ENCODE results near the gene PRL. TPM values are rescaled to one million over a fixed set of nuclear protein-coding genes. Genes with fewer than 3 reads are reported as not detected.

The PRL gene
- total RNA-seq, 1 donor from 2014 or later: not detected

DNA sequence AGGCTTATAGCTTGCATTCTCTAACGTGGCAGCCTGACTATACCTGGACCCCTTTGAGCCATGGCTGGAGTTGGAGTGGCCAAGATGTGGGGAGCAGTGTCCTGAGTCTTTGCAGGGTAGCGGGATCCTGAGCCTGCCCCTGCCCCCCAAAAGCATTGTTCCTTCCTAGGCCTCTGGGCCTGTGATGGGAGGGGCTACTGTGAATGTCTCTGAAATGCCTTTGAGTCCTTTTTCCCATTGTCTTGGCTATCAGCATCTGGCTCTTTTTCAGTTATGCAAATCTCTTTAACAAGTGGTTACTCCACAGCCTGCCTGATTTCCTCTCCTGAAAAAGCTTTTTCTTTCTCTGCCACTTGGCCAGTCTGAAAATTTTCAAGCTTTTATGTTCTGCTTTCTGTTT is 17.0 kb upstream of the PRL start:
- Histone ChIP-seq H3K36me3 (no peaks in the 10 kb centered on the region), H3K27ac (no peak overlapping the region), H3K4me3 (no peak overlapping the region), H3K4me1 (no peaks in the 10 kb centered on the region), H3K27me3 (no peaks in the 10 kb centered on the region), H3K9me3 (no peaks in the 10 kb centered on the region)
- intact Hi-C loops (cut with DNase I): no loop called here
- TF ChIP-seq POLR2A (IDR thresholded peaks at IDR 0.05) (no peak), POLR2AphosphoS5 (IDR thresholded peaks at IDR 0.05; ENCODE audit: insufficient read depth in 1 of 2, low read depth in 1 of 2) (no peak), CTCF (IDR thresholded peaks at IDR 0.05) (no peak)
- DNase-seq (ENCODE audit: extremely low spot score in 2 of 2): no peak

DNA sequence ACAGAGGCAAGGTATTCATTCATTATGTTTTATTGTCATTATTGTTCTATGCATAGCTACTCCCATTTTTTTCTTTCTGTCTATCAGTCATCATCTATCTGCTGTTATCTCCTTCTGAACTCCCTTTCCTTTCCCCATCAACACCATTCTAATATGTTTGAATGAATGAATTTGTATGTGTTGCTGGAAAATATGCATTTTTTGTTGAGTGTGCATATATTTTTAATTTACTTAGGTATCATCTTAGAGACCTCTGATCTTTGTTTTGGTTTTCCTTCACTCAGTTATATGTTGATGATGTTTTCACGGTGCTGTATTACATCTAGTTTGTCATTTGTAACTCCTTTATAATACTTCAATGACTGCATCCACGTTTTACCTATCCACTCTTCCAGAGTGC is 12.1 kb upstream of the PRL start:
- Histone ChIP-seq H3K27ac (no peak overlapping the region), H3K27me3 (no peaks in the 10 kb centered on the region), H3K36me3 (no peaks in the 10 kb centered on the region), H3K4me3 (no peak overlapping the region), H3K4me1 (no peaks in the 10 kb centered on the region), H3K9me3 (no peaks in the 10 kb centered on the region)
- no peak for DNase-seq (ENCODE audit: extremely low spot score in 2 of 2)
- intact Hi-C loops (cut with DNase I): no loop called here
- TF ChIP-seq CTCF (IDR thresholded peaks at IDR 0.05) (no peak), POLR2AphosphoS5 (IDR thresholded peaks at IDR 0.05; ENCODE audit: insufficient read depth in 1 of 2, low read depth in 1 of 2) (no peak), POLR2A (IDR thresholded peaks at IDR 0.05) (no peak)

DNA sequence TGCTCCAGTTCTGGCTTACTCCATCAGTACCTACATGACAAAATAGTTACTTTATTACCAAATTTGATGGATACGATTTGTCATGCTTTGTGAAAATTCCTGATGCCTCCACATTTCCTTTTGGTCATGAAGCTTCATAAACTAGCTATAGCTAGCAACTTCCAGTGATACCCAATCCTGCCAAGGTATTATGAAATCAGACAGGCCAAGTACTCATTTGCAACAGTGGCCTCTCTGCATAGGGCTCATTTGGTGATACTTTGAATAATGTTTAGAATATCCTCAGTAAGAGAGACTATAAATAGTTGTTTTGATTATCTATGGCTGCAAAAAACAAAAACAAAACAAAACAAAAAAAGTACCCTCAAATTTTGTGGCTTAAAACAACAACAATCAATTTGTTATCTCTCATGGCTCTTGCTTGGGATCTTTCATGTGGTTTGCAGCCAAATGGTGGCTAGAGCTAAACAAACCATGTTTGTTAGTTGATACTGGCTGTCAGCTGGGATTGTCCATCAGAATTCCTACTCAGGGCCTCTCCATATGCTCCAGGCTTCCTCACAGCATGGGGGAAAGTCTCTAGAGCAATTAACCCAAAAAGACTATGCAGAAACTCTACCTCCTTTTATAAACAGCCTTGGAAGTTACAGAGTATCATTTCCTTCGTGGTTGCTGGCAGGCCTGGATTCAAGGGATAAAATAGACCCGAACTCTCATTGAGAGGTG is 10.1 kb upstream of the PRL start:
- intact Hi-C loops (cut with DNase I): no loop called here
- H3K9me3 ChIP-seq: no peaks in the 10 kb centered on the region
- no peaks in the 10 kb centered on the region for H3K36me3 ChIP-seq
- TF ChIP-seq CTCF (IDR thresholded peaks at IDR 0.05): no peak
- no peak for TF ChIP-seq POLR2AphosphoS5 (IDR thresholded peaks at IDR 0.05; ENCODE audit: insufficient read depth in 1 of 2, low read depth in 1 of 2)
- no peak for TF ChIP-seq POLR2A (IDR thresholded peaks at IDR 0.05)
- H3K4me1 ChIP-seq: no peaks in the 10 kb centered on the region
- H3K4me3 ChIP-seq: no peak overlapping the region
- H3K27me3 ChIP-seq: no peaks in the 10 kb centered on the region
- DNase-seq (ENCODE audit: extremely low spot score in 2 of 2): no peak
- no peak overlapping the region for H3K27ac ChIP-seq

DNA sequence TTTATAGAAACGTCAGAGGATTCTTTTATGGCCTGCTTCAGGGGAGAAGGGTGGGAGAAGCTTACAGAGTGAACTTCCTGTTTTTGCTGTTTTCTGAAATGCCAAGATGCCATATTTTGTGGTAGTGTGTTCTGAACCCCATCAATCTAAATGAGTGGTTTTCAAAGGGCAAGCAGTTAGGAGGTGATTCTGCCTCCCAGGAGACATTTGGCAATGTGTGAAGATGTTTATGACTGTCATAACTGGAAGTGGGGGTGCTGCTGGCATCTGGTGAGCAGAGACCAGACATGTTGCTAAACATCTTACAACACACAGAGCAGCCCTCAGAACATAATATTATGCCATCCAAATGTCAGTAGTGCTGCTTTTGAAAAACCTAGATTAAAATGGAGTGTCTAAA is 6.0 kb upstream of the PRL start:
- no peaks in the 10 kb centered on the region for H3K9me3 ChIP-seq
- no peak overlapping the region for H3K27ac ChIP-seq
- H3K27me3 ChIP-seq: no peaks in the 10 kb centered on the region
- no peak for TF ChIP-seq CTCF (IDR thresholded peaks at IDR 0.05)
- no peak for TF ChIP-seq POLR2A (IDR thresholded peaks at IDR 0.05)
- TF ChIP-seq POLR2AphosphoS5 (IDR thresholded peaks at IDR 0.05; ENCODE audit: insufficient read depth in 1 of 2, low read depth in 1 of 2): no peak
- no peak for DNase-seq (ENCODE audit: extremely low spot score in 2 of 2)
- H3K36me3 ChIP-seq: no peaks in the 10 kb centered on the region
- H3K4me3 ChIP-seq: no peak overlapping the region
- H3K4me1 ChIP-seq: no peaks in the 10 kb centered on the region
- intact Hi-C loops (cut with DNase I): no loop called here

GRCh38 chr6:22300273-22300998 is 3.6 kb upstream of the PRL start:
- Histone ChIP-seq H3K9me3 (no peaks in the 10 kb centered on the region), H3K4me1 (no peaks in the 10 kb centered on the region), H3K27ac (no peak overlapping the region), H3K27me3 (no peaks in the 10 kb centered on the region), H3K36me3 (no peaks in the 10 kb centered on the region), H3K4me3 (no peak overlapping the region)
- intact Hi-C loops (cut with DNase I): no loop called here
- no peak for DNase-seq (ENCODE audit: extremely low spot score in 2 of 2)
- TF ChIP-seq POLR2AphosphoS5 (IDR thresholded peaks at IDR 0.05; ENCODE audit: insufficient read depth in 1 of 2, low read depth in 1 of 2) (no peak), POLR2A (IDR thresholded peaks at IDR 0.05) (no peak), CTCF (IDR thresholded peaks at IDR 0.05) (no peak)
